ENCODE measurements around the gene TLK1. TPM values are rescaled to one million over a fixed set of nuclear protein-coding genes. Genes with fewer than 3 reads are reported as not detected.
A peak's percentile ranks its signal among the peaks of the same experiment; 100 is the strongest.

The TLK1 gene
- total RNA-seq, 1 experiment from 2014 or later: 79.1 TPM

GRCh38 chr2:170966648-170967396, 193.9 kb downstream of the TLK1 start:
- intact Hi-C loops (cut with micrococcal nuclease; ENCODE audit: unreplicated experiment): no loop called here
- POLR2A ChIA-PET (ENCODE audit: low non-redundant PET): no interaction called here
- CTCF ChIA-PET: interaction anchor here (0.7 to 1.0 kb wide), 2 partner anchors 449 to 805 kb away, joined by 5 read pairs; no protein-coding TSS in a partner anchor
- Histone ChIP-seq H3K27ac (ENCODE audit: low read depth, low read length, poor library complexity, severe bottlenecking) (no peak overlapping the region), H3K4me1 (ENCODE audit: insufficient read depth, low read length, poor library complexity, severe bottlenecking) (no peaks in the 10 kb centered on the region), H3K27me3 (replicated peaks; ENCODE audit: insufficient read depth, low read depth, low read length, poor library complexity) (no peaks in the 10 kb centered on the region), H3K9me3 (ENCODE audit: low read depth, low read length, poor library complexity, severe bottlenecking) (no peaks in the 10 kb centered on the region), H3K4me3 (ENCODE audit: low read depth, low read length, poor library complexity, severe bottlenecking) (no peak overlapping the region), H3K36me3 (ENCODE audit: insufficient read depth, low read length, poor library complexity, severe bottlenecking) (peaks cover 58% of the 10 kb centered on the region)
- TF ChIP-seq CTCF (conservative IDR thresholded peaks at IDR 0.05; ENCODE audit: low read depth, low read length) (peak; percentile 42), EZH2 (IDR thresholded peaks at IDR 0.05; ENCODE audit: borderline replicate concordance, low read depth, low read length, poor library complexity, severe bottlenecking) (no peak)
- BruUV-seq (replicated peaks): no TSS peak
- peak; percentile 38 for DNase-seq (ENCODE audit: low spot score)

- CTCF ChIA-PET: no interaction called here
These were observed 195.1 kb downstream of the TLK1 start for GRCh38 chr2:170965446-170966225.

GRCh38 chr2:170963386-170963785, 197.3 kb downstream of the TLK1 start:
- ChIA-PET CTCF (interaction anchor here (0.6 kb wide), 1 partner anchor 196 kb away, joined by 3 read pairs; no protein-coding TSS in a partner anchor), POLR2A (ENCODE audit: low non-redundant PET) (no interaction called here)
- no peak for DNase-seq (ENCODE audit: low spot score)
- no peaks in the 10 kb centered on the region for H3K27me3 ChIP-seq (replicated peaks; ENCODE audit: insufficient read depth, low read depth, low read length, poor library complexity)
- intact Hi-C loops (cut with micrococcal nuclease; ENCODE audit: unreplicated experiment): no loop called here
- H3K4me1 ChIP-seq (ENCODE audit: insufficient read depth, low read length, poor library complexity, severe bottlenecking): no peaks in the 10 kb centered on the region
- H3K4me3 ChIP-seq (ENCODE audit: low read depth, low read length, poor library complexity, severe bottlenecking): no peak overlapping the region
- H3K9me3 ChIP-seq (ENCODE audit: low read depth, low read length, poor library complexity, severe bottlenecking): no peaks in the 10 kb centered on the region
- BruUV-seq (replicated peaks): no TSS peak
- H3K36me3 ChIP-seq (ENCODE audit: insufficient read depth, low read length, poor library complexity, severe bottlenecking): peaks cover 75% of the 10 kb centered on the region
- H3K27ac ChIP-seq (ENCODE audit: low read depth, low read length, poor library complexity, severe bottlenecking): no peak overlapping the region
- TF ChIP-seq CTCF (conservative IDR thresholded peaks at IDR 0.05; ENCODE audit: low read depth, low read length) (no peak), EZH2 (IDR thresholded peaks at IDR 0.05; ENCODE audit: borderline replicate concordance, low read depth, low read length, poor library complexity, severe bottlenecking) (no peak)

More at GRCh38 chr2:170965446-170966225, 195.1 kb downstream of the TLK1 start:
- TF ChIP-seq CTCF (conservative IDR thresholded peaks at IDR 0.05; ENCODE audit: low read depth, low read length) (no peak), EZH2 (IDR thresholded peaks at IDR 0.05; ENCODE audit: borderline replicate concordance, low read depth, low read length, poor library complexity, severe bottlenecking) (no peak)
- no peaks in the 10 kb centered on the region for H3K27me3 ChIP-seq (replicated peaks; ENCODE audit: insufficient read depth, low read depth, low read length, poor library complexity)
- H3K9me3 ChIP-seq (ENCODE audit: low read depth, low read length, poor library complexity, severe bottlenecking): no peaks in the 10 kb centered on the region
- intact Hi-C loops (cut with micrococcal nuclease; ENCODE audit: unreplicated experiment): no loop called here
- H3K4me3 ChIP-seq (ENCODE audit: low read depth, low read length, poor library complexity, severe bottlenecking): no peak overlapping the region
- POLR2A ChIA-PET (ENCODE audit: low non-redundant PET): no interaction called here
- no TSS peak for BruUV-seq (replicated peaks)
- H3K36me3 ChIP-seq (ENCODE audit: insufficient read depth, low read length, poor library complexity, severe bottlenecking): peaks cover 68% of the 10 kb centered on the region
- H3K27ac ChIP-seq (ENCODE audit: low read depth, low read length, poor library complexity, severe bottlenecking): no peak overlapping the region
- no peaks in the 10 kb centered on the region for H3K4me1 ChIP-seq (ENCODE audit: insufficient read depth, low read length, poor library complexity, severe bottlenecking)
- no peak for DNase-seq (ENCODE audit: low spot score)
